HFF-Myc (cell line): ENCODE results near the gene PREX1.

ENCODE experiments used
- DNase-seq: peaks from one replicate; pipeline ENCODE4 v3.0.0-alpha.2; 2011; ENCODE audit warnings: low read depth; ENCODE audit errors: extremely low read depth
- H3K4me3 ChIP-seq: replicated peaks from 2 replicates; pipeline ENCODE4 v1.5.1; 2011; ENCODE audit warnings: low read depth, mild to moderate bottlenecking, control low read depth, low read length
- CTCF ChIP-seq: IDR thresholded peaks from 2 replicates; pipeline ENCODE4 v1.5.1; 2012; ENCODE audit warnings: mild to moderate bottlenecking, low read depth, low read length, control low read depth; ENCODE audit errors: missing control alignments

PREX1 gene

GRCh38 chr20:48684501-48685041 lies 143.2 kb downstream of the PREX1 start:
- no peak for DNase-seq
- no peak overlapping the region for H3K4me3 ChIP-seq
- no peak for TF ChIP-seq CTCF

DNA sequence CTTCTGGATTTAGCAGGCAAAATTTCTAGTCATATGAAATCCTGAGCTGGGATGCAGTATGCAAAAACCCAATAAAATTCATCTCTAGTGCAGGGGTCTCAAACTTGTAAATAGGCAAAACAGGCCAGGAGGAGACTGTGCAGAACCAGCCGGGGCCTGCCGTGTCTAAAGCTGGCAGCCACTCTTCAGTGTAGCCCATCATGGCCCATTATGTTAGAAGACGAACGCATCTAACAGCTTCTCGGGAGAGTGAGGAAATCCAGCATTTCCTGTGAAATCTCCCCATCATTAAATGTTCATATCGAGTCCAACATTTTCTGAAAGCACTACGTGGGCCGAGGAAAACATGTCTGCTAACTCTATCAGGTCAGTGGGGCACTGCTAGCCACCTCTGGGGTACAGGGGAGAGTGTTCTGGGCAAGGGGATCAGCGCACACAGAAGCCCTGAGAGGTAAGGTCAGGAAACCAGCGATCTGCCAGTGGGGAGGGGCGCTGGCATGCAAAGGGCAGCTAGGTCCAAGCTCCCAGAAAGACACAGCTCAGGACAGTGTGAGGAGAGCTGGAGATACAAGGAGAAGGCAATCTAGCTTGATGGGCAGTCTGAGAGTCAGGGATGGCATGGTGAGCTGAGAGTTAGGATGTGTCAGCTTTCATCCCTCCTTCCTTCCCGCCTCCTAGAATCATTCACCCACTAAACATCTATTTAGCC lies 144.2 kb downstream of the PREX1 start:
- no peak for DNase-seq
- no peak for TF ChIP-seq CTCF
- H3K4me3 ChIP-seq, result no peak overlapping the region

DNA sequence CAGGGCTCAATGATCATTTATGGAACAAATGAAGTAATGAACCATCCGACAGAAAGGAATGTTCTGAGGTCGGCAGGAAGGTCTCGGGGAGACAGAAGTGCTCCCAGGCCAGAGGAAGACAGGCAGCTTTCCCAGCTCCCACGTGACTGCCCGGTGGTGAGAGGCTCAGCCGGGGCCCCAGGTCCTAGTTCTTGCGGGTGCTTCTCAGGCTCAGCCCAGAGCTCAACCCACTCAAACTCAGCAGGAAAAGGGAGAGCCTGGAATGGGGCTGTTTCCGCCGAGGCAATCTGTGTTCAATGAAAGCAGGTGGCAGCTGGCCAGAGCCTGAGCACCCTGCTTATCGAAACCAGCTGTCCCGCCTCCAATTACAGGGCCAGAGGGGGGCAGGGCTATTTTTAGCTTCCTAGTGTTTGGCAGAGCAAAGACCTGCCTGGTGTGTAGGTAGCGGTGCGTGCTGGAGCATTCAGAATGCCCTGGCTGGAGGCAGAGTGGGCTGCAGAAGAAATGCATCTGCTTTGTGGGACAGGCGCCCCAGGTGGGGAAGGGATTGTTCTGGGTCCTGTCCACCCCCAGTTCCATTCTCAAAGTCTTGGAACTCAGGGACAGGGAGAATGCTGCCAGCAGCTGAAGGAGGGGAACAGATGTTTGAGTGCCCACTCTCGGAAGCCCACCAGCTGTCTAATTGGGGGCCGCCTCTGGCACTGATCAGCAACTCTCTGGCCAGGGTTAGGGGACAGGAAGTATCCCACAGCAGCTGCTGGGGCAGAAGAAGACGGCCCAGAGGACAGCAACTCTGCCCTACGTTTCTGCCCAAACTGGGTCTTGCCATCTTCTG lies 145.1 kb downstream of the PREX1 start:
- peak overlapping the region; percentile 19 for H3K4me3 ChIP-seq
- TF ChIP-seq CTCF, result no peak
- peak; percentile 99 for DNase-seq

GRCh38 chr20:48681873-48682426 lies 145.8 kb downstream of the PREX1 start:
- H3K4me3 ChIP-seq, result peak overlapping the region; percentile 19
- no peak for DNase-seq
- no peak for TF ChIP-seq CTCF

DNA sequence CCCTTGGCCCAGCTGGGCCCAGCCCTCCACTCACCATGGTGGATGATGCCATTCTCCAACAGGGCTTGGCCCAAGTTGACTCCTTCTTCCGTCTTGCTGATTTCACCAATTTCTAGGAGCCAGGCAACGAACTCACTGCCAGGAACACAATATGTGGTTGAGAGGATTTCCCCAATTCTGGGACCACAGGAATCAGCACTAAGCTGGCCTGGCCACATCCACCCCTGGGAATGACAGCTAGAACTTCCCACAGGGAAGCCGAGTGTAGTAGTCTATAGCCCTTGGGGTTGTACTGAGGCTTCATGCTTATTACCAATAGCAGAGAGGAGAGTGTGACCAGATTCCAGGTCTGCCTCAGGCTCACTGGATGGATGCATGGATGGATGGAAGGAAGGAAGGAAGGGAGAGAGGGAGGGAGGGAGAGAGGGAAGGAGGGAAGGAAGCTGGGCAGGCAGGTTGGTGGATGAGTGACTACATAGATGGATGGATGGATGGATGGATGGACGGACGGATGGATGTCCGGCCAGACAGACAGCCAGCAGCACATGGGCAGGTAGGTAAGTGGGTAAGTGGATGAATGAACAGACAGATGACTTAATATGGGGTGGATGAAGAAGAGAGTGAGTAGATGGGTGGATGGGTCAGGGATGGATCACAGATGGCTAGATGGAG lies 146.5 kb downstream of the PREX1 start:
- H3K4me3 ChIP-seq, result no peak overlapping the region
- DNase-seq, result no peak
- no peak for TF ChIP-seq CTCF

DNA sequence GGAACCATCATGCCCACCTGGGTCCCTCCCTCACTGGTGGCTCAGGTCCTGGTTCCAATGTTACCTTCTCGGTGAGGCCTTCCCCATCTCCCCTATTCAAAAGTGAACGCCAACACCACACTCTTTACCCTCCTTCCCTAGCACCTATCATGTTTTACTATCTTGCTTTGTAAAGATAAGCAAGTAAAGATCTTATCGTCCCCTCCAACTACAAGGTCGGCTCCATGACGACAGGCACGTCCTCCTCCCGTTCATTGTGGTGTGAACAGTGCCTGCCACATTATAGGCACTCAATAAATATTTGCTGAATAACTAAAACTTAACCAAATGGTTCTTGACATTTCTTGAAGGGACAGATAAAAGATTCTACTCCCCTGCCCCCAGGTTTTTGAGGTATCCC lies 147.1 kb downstream of the PREX1 start:
- no peak for DNase-seq
- H3K4me3 ChIP-seq, result no peak overlapping the region
- no peak for TF ChIP-seq CTCF
